ENCODE results near the gene RBMS3.
"Not testable (repeated sequence)": the region's sequence is repeated elsewhere in the genome, so short reads cannot be mapped to it uniquely, and the experiment has no call there.

Gene RBMS3

GRCh38 chr3:29618395-29619282, 337.8 kb downstream of the RBMS3 start:
- DNase-seq (ENCODE audit: low read depth) = no peak

GRCh38 chr3:29619676-29620075, 338.8 kb downstream of the RBMS3 start:
- no peak for DNase-seq (ENCODE audit: low read depth)

- DNase-seq (ENCODE audit: low read depth) = no peak
These were observed 346.6 kb downstream of the RBMS3 start for GRCh38 chr3:29627136-29628117.

- no peak for DNase-seq (ENCODE audit: low read depth)
These were observed 347.9 kb downstream of the RBMS3 start for GRCh38 chr3:29628795-29629194.

GRCh38 chr3:29635888-29636287, 355.0 kb downstream of the RBMS3 start:
- no peak for DNase-seq (ENCODE audit: low read depth)

- DNase-seq (ENCODE audit: low read depth) = no peak
These were observed 356.2 kb downstream of the RBMS3 start for GRCh38 chr3:29637068-29637467.

- DNase-seq (ENCODE audit: low read depth) = no peak
These were observed 358.9 kb downstream of the RBMS3 start for GRCh38 chr3:29639578-29640290.

GRCh38 chr3:29642393-29643033, 361.6 kb downstream of the RBMS3 start:
- DNase-seq (ENCODE audit: low read depth) = no peak

GRCh38 chr3:29643034-29643425, 362.2 kb downstream of the RBMS3 start:
- DNase-seq (ENCODE audit: low read depth) = no peak

GRCh38 chr3:29644261-29644660, 363.4 kb downstream of the RBMS3 start:
- no peak for DNase-seq (ENCODE audit: low read depth)

GRCh38 chr3:29644956-29645636, 364.2 kb downstream of the RBMS3 start:
- no peak for DNase-seq (ENCODE audit: low read depth)

GRCh38 chr3:29646043-29646442, 365.2 kb downstream of the RBMS3 start:
- no peak for DNase-seq (ENCODE audit: low read depth)

- DNase-seq (ENCODE audit: low read depth) = no peak
These were observed 369.1 kb downstream of the RBMS3 start for GRCh38 chr3:29649815-29650547.

GRCh38 chr3:29653680-29654079, 372.8 kb downstream of the RBMS3 start:
- DNase-seq (ENCODE audit: low read depth) = no peak

GRCh38 chr3:29655015-29655747, 374.3 kb downstream of the RBMS3 start:
- DNase-seq (ENCODE audit: low read depth) = no peak

- no peak for DNase-seq (ENCODE audit: low read depth)
These were observed 384.8 kb downstream of the RBMS3 start for GRCh38 chr3:29665688-29666087.

- DNase-seq (ENCODE audit: low read depth) = no peak
These were observed 387.4 kb downstream of the RBMS3 start for GRCh38 chr3:29668233-29668632.

- DNase-seq (ENCODE audit: low read depth) = no peak
These were observed 387.9 kb downstream of the RBMS3 start for GRCh38 chr3:29668728-29669127.

- DNase-seq (ENCODE audit: low read depth) = not testable (repeated sequence)
These were observed 389.6 kb downstream of the RBMS3 start for GRCh38 chr3:29670476-29670875.

- DNase-seq (ENCODE audit: low read depth) = no peak
These were observed 396.6 kb downstream of the RBMS3 start for GRCh38 chr3:29677421-29677820.

Data from stimulated activated CD4-positive, alpha-beta T cell treated with anti-CD3 and anti-CD28 coated beads, Interleukin-2, amount 100 ng/mL, for 4 hours (primary cell).